ENCODE results near the gene ARHGEF7.
"Not testable (repeated sequence)": the region's sequence is repeated elsewhere in the genome, so short reads cannot be mapped to it uniquely, and the experiment has no call there.

The ARHGEF7 gene

DNA sequence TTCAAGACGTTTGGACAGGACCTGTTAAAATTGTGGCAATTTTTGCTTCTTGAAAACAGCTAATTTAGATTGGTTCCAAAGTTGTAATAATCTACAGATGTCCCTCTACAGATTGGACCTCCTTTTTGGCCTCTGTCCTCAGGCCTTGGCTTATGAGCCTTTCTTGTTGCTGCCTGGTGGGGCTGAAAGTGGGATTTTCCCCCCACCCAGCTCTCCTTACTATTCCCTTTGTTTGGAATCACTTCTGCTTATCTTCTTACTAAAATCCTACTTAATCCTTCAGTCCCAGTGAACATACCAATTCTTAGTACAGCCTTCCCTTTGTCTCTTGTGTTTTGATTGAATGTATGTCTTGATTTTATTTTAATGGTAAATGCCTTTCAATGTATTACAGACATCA is 141.8 kb downstream of the ARHGEF7 start:
- Mint-ChIP-seq H3K27me3 (ENCODE audit: low read depth) (no peaks in the 10 kb centered on the region), H3K9me3 (peaks cover 44% of the 10 kb centered on the region), H3K4me3 (no peak overlapping the region), H3K27ac (no peak overlapping the region), H3K36me3 (ENCODE audit: low read depth) (peaks cover 65% of the 10 kb centered on the region), H3K4me1 (ENCODE audit: low read depth) (peaks cover 4% of the 10 kb centered on the region)

DNA sequence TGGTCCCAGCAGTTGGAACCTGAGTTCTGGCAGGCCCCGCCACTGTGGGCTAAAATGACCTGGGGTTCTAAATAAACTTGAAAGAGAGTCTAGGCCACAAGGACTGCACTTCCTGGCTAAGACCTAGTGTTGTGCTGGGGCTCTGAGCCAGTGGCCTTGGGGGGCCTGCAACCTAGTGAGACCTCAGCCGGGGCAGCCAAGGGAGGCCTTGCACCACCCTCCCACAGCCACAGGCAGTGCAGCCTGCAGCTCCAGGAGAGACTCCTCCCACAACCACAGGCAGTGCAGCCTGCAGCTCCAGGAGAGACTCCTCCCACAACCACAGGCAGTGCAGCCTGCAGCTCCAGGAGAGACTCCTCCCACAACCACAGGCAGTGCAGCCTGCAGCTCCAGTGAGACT is 142.8 kb downstream of the ARHGEF7 start:
- H3K27me3 Mint-ChIP-seq (ENCODE audit: low read depth); H3K27ac Mint-ChIP-seq; H3K4me1 Mint-ChIP-seq (ENCODE audit: low read depth); H3K4me3 Mint-ChIP-seq: not testable (repeated sequence)
- Mint-ChIP-seq H3K36me3 (ENCODE audit: low read depth) (peaks cover 61% of the 10 kb centered on the region), H3K9me3 (peaks cover 44% of the 10 kb centered on the region)

DNA sequence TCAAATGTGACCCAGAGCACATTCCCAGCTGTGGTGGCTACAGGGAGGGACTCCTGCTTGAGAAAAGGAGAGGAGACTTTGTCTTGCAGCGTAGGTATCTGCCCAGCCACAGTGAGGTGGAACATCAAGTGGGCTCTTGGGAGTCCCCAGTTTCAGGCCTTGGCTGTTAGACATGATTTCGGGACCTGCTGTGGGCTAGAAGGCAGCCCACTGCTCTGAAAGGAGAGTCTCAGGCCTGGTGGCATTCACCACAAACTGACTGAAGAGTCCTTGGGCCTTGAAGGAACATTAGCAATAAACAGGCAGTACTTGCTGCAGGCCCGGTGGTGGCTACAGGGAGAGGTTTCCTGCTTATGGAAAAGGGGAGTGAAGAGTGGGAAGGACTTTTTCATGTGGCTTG is 143.5 kb downstream of the ARHGEF7 start:
- peaks cover 60% of the 10 kb centered on the region for H3K36me3 Mint-ChIP-seq (ENCODE audit: low read depth)
- peaks cover 41% of the 10 kb centered on the region for H3K9me3 Mint-ChIP-seq
- H3K27me3 Mint-ChIP-seq (ENCODE audit: low read depth), result no peaks in the 10 kb centered on the region
- no peak overlapping the region for H3K27ac Mint-ChIP-seq
- H3K4me3 Mint-ChIP-seq, result no peak overlapping the region
- H3K4me1 Mint-ChIP-seq (ENCODE audit: low read depth), result peaks cover 6% of the 10 kb centered on the region

DNA sequence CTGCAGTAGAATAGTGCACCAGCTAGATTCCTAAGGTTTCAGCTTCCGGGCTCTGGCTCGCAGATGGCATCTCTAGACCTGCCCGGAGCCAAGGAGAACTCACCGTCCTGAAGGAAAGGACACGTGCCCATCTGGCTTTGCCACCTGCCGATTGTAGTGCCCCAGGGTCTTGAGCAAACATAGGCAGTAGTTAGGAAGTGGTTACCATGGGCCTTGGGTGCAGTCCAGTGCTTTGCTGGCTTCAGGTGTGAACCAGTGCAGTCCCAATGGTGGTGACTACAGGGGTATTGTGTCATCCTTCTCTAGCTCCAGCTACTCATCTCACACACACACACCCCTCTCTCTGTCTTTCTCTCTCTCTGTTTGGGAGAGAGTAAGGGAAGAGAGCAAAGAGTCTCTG is 143.9 kb downstream of the ARHGEF7 start:
- no peak overlapping the region for H3K4me3 Mint-ChIP-seq
- H3K4me1 Mint-ChIP-seq (ENCODE audit: low read depth), result peaks cover 8% of the 10 kb centered on the region
- H3K36me3 Mint-ChIP-seq (ENCODE audit: low read depth), result peaks cover 56% of the 10 kb centered on the region
- H3K9me3 Mint-ChIP-seq, result peaks cover 37% of the 10 kb centered on the region
- no peak overlapping the region for H3K27ac Mint-ChIP-seq
- H3K27me3 Mint-ChIP-seq (ENCODE audit: low read depth), result no peaks in the 10 kb centered on the region

DNA sequence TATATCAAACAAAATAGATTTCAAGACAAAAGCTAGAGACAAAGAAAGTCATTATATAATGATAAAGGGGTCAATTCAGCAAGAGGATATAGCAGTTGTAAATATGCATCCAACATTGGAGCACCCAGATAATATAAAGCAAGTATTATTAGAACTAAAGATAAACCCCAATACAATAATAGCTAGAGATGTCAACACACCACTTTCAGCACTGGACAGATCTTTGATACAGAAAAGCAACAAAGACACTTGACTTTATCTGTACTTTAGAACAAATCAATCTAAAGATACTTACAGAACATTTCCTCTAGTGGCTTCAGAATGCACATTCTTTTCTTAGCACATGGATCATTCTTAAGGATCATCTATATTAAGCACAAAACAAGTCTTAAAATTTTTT is 146.2 kb downstream of the ARHGEF7 start:
- H3K4me3 Mint-ChIP-seq, result no peak overlapping the region
- no peak overlapping the region for H3K27ac Mint-ChIP-seq
- H3K4me1 Mint-ChIP-seq (ENCODE audit: low read depth), result peaks cover 8% of the 10 kb centered on the region
- H3K27me3 Mint-ChIP-seq (ENCODE audit: low read depth), result no peaks in the 10 kb centered on the region
- H3K9me3 Mint-ChIP-seq, result peaks cover 30% of the 10 kb centered on the region
- H3K36me3 Mint-ChIP-seq (ENCODE audit: low read depth), result peaks cover 42% of the 10 kb centered on the region

DNA sequence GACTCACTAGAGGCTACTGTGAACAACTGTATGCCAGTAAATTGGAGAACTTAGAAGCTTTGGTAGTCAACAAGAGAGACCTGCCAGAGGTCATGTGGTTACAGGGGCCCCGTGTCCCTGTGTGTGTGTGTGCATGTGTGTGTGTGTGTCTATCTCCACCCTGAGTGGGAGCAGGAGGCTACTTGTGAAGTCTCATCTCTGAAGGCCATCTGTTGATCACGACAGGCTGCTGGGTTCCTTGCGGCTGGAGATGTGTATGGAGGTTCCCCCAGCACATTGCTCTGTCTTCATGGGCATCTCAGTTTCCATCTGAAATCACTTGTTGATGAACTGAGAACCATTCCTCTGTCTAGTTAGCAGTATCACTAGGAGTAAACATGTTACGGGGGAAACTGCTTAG is 147.2 kb downstream of the ARHGEF7 start:
- Mint-ChIP-seq H3K36me3 (ENCODE audit: low read depth) (peaks cover 36% of the 10 kb centered on the region), H3K27ac (no peak overlapping the region), H3K9me3 (peaks cover 22% of the 10 kb centered on the region), H3K27me3 (ENCODE audit: low read depth) (no peaks in the 10 kb centered on the region), H3K4me3 (no peak overlapping the region), H3K4me1 (ENCODE audit: low read depth) (peaks cover 4% of the 10 kb centered on the region)

DNA sequence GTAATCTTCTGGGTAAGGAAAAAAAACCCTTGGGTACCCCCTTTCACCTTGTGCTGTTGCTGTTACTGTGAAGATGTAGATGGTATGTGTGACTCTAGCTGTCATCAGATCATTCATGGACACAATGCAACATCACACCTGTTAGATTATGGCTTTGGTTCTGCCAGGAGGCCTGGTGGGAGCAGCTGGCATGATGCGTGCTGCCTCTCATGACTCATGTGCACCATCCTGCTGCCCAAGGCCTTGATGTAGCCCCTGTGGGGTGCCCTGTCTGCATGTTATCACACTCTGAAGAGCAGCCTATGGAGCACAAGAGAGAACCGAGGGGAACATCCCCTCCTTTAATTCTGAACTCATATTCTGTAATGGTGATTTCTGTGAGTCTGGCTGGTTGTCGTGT is 147.6 kb downstream of the ARHGEF7 start:
- Mint-ChIP-seq H3K4me3 (no peak overlapping the region), H3K9me3 (peaks cover 22% of the 10 kb centered on the region), H3K27ac (no peak overlapping the region), H3K27me3 (ENCODE audit: low read depth) (no peaks in the 10 kb centered on the region), H3K4me1 (ENCODE audit: low read depth) (peaks cover 4% of the 10 kb centered on the region), H3K36me3 (ENCODE audit: low read depth) (peaks cover 32% of the 10 kb centered on the region)

DNA sequence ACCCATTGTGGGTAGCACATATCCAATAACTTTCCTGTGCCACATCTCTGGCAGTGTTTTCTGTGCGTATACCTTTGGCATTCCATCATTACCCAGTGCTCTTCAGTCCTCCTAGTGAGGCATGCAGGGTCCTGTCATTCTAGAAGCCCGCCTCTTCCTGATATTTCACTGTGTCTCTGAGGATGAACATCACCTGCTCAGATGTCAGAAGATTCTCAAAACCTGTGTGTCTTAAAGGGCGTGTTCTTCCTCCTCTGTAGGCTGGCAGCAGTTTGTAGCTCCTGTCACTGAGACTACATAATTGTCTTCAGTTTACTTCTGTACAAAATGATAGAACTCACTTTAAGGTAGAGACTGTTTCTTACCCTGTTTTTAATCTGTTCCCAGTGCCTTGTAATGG is 148.5 kb downstream of the ARHGEF7 start:
- H3K27me3 Mint-ChIP-seq (ENCODE audit: low read depth), result no peaks in the 10 kb centered on the region
- no peak overlapping the region for H3K27ac Mint-ChIP-seq
- H3K4me3 Mint-ChIP-seq, result no peak overlapping the region
- peaks cover 4% of the 10 kb centered on the region for H3K4me1 Mint-ChIP-seq (ENCODE audit: low read depth)
- H3K36me3 Mint-ChIP-seq (ENCODE audit: low read depth), result peaks cover 23% of the 10 kb centered on the region
- peaks cover 15% of the 10 kb centered on the region for H3K9me3 Mint-ChIP-seq

DNA sequence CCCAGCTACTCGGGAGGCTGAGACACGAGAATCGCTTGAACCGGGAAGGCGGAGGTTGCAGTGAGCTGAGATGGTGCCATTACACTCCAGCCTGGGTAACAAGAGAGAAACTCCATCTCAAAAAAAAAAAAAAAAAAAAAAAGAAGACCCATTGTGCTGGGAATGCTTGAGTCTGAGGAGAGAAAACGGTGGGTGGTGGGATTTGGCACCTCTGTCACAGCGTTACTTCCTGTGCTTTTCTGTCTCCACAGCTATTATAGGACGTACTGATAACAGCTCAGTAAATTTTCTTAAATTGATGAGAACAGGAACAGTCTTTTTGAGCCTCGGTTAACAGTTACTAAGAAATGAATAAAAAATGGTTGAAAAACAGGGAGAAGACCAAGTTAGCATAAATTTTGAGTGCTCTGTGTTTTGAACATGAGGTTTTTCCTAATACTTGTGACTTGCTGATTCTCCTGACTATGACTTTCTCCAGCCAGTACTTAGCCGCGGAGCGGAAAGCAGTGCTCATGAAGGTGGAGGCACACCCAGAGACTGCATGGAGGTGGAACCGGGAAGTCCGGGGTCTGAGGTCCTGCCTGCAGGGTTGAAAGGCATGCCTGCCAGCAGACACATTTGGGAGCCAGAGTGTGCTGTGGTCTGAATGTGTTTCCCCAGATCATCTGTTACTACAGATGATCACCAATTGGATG is 150.0 kb downstream of the ARHGEF7 start:
- H3K27ac Mint-ChIP-seq, result no peak overlapping the region
- no peaks in the 10 kb centered on the region for H3K27me3 Mint-ChIP-seq (ENCODE audit: low read depth)
- H3K4me3 Mint-ChIP-seq, result no peak overlapping the region
- H3K9me3 Mint-ChIP-seq, result peaks cover under 1% of the 10 kb centered on the region
- H3K4me1 Mint-ChIP-seq (ENCODE audit: low read depth), result peaks cover 9% of the 10 kb centered on the region
- peaks cover 12% of the 10 kb centered on the region for H3K36me3 Mint-ChIP-seq (ENCODE audit: low read depth)

DNA sequence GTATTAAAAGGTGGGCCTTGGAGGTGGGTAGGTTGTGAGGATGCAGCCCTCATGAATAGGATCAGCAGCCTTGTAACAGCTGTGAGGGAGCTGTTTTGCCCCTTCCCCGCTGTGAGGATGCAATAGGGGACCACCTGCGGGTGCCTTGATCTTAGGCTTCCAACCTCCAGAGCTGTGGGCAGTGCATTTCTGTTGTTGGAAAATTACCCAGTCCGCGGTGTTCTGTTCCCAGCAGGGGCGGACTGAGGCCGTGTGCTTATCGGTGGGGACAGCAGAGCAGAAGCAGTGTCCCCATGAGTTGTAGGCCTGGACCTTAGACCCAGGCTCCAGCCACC is 150.6 kb downstream of the ARHGEF7 start:
- Mint-ChIP-seq H3K9me3 (no peaks in the 10 kb centered on the region), H3K4me3 (no peak overlapping the region), H3K36me3 (ENCODE audit: low read depth) (peaks cover 12% of the 10 kb centered on the region), H3K27me3 (ENCODE audit: low read depth) (no peaks in the 10 kb centered on the region), H3K27ac (no peak overlapping the region), H3K4me1 (ENCODE audit: low read depth) (peaks cover 13% of the 10 kb centered on the region)

DNA sequence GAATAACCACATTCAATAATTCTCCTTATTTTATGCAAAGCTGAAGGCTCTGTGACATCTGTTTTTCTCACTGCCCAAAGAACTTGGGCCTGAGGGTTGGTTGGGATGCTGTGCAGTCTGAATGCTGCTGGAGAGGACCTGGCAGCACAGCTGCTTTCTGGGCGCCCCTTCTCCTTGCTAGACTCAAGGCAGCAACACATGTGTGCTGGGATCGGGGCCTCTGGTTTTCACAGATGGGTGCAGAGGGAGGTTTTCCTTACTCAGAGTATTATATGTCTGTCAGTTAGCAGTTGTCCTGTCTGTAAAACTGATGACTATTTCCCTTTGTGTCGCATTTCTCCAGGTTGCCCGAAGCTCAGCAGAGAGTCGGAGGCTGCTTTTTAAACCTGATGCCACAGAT is 152.1 kb downstream of the ARHGEF7 start:
- Mint-ChIP-seq H3K27me3 (ENCODE audit: low read depth) (no peaks in the 10 kb centered on the region), H3K4me3 (no peak overlapping the region), H3K4me1 (ENCODE audit: low read depth) (peaks cover 13% of the 10 kb centered on the region), H3K9me3 (no peaks in the 10 kb centered on the region), H3K27ac (no peak overlapping the region), H3K36me3 (ENCODE audit: low read depth) (peaks cover 11% of the 10 kb centered on the region)

DNA sequence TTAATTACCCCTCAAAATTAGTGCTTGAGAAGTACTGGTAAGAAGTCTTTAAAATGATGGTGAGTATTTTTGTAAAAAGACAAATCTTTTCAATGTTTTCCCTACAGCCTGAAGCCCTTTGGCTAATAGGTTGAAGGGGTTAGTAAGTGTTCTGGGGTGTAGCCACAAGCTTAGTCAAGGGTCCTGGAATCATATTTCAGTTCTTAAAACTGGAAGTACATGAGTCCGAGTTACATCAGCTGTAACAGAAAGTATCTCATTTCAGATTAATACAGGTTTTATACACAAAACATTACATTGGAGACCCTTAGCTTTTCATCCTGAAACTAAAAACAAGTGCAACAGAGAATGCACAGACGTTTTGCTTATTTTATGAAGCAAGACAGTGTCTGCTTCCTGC is 152.7 kb downstream of the ARHGEF7 start:
- peaks cover 13% of the 10 kb centered on the region for H3K4me1 Mint-ChIP-seq (ENCODE audit: low read depth)
- peaks cover 11% of the 10 kb centered on the region for H3K36me3 Mint-ChIP-seq (ENCODE audit: low read depth)
- no peaks in the 10 kb centered on the region for H3K9me3 Mint-ChIP-seq
- no peak overlapping the region for H3K4me3 Mint-ChIP-seq
- H3K27ac Mint-ChIP-seq, result no peak overlapping the region
- no peaks in the 10 kb centered on the region for H3K27me3 Mint-ChIP-seq (ENCODE audit: low read depth)

DNA sequence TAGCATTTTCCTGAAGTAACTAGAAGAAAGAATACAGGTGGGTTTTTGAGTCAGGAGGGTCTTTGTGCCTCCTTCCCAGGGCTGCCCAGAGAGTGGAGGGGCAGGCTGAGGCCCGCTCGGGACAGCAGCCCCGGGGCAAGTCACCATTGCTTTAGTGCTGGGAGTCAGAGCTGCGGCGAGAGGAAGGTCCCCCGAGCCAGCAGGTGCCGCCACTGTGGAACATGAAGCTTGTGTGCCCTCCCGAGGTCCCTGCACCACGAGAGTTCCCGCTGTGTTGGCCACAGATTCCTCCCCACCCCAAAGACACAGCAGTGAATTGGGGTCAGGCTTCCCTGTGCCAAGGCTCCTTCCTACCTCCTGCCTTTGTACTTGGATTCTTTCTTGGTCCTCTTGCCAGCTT is 154.4 kb downstream of the ARHGEF7 start:
- H3K36me3 Mint-ChIP-seq (ENCODE audit: low read depth), result peaks cover 7% of the 10 kb centered on the region
- peaks cover 9% of the 10 kb centered on the region for H3K4me1 Mint-ChIP-seq (ENCODE audit: low read depth)
- no peak overlapping the region for H3K27ac Mint-ChIP-seq
- H3K9me3 Mint-ChIP-seq, result no peaks in the 10 kb centered on the region
- H3K4me3 Mint-ChIP-seq, result no peak overlapping the region
- H3K27me3 Mint-ChIP-seq (ENCODE audit: low read depth), result no peaks in the 10 kb centered on the region

DNA sequence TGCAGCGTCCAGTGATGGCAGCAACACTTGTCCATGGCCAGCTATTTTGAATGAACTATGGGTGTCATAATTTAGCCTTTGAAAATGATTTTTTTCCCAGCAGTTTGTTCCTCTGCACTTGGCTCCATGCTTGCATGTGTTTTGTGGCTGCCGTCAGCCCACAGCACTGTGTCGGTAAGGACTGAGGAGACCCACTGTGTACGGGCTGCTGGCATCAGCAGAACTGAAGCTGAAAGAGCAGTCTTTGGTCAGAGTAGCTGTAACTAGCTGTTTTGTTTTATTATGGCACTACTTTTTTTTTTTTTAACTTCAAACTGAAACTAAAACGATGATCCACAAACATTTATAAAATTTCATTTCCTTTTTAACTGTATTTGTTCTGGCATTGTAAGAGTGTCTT is 155.0 kb downstream of the ARHGEF7 start:
- Mint-ChIP-seq H3K9me3 (no peaks in the 10 kb centered on the region), H3K36me3 (ENCODE audit: low read depth) (peaks cover 11% of the 10 kb centered on the region), H3K4me1 (ENCODE audit: low read depth) (peaks cover 10% of the 10 kb centered on the region), H3K27ac (no peak overlapping the region), H3K4me3 (no peak overlapping the region), H3K27me3 (ENCODE audit: low read depth) (no peaks in the 10 kb centered on the region)

DNA sequence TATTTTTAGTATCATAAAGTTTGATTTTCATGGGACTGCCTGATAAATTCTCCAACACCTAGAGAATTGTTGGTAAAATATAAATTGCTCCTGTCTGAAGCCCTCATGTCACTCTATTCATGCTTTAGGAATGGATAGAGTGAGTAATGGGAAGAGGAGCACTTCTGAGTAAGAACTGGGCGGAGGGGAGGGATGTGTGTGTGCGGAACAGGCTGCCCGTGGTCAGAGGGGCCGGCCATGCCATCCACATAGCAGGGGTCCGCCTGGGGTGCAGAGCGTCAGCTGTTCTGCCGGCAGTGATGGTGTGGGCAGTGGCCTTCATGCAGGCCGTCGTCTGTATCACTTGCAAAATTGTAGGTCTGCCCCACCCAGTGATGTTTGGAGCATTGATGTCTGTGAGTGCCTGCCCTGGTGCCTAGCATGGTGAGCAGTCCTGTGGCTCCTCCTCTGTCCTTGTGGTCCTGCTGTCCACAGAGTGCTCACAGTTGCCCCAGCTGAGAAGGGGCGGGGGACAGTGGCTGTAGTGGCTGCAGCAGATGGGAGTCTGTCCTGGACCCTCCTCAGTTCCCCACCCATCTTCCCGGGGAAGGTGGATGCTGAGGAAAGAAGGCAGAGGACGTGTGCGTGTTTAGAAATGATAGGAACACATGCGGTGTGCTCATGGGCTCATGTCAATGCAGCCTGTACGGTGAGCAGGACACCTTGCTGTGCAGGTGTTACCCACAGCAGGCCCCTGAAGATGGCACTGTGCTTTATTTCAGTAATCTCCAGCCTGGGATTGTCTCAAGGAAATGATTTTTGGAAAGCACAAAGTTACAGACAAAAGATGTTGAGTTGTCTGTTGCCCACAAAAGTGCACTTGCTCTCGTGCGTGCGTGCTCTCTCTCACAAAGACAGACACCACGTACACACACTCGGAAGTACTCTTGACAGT is 155.9 kb downstream of the ARHGEF7 start:
- H3K27ac Mint-ChIP-seq, result no peak overlapping the region
- peaks cover 17% of the 10 kb centered on the region for H3K4me1 Mint-ChIP-seq (ENCODE audit: low read depth)
- H3K36me3 Mint-ChIP-seq (ENCODE audit: low read depth), result peaks cover 19% of the 10 kb centered on the region
- no peaks in the 10 kb centered on the region for H3K27me3 Mint-ChIP-seq (ENCODE audit: low read depth)
- no peak overlapping the region for H3K4me3 Mint-ChIP-seq
- H3K9me3 Mint-ChIP-seq, result no peaks in the 10 kb centered on the region
